Measurements from ENCODE around the gene B3GLCT.

The B3GLCT gene

DNA sequence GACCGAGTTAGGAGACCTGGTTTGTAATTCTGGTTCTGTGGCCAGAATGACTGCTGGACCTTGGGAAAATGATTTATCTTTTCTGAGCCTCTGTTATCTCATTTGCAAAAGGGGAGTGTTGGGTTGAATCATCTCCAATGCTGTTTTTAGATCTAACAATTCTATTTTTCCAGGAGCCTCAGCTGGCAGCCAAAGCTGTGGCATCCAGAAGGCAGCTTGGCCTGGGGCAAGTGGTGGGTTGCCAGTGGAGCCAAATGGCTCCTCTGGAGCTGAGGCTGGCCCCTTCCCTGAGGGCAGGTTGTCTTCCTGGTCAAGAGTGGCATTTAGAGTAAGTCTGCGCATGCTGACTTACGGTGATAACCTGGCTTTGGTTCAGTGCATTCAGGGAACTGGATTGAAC is 21.3 kb downstream of the B3GLCT start:
- in situ Hi-C loops (cut with HindIII; ENCODE audit: low sequenced_read_pairs), result no loop called here

DNA sequence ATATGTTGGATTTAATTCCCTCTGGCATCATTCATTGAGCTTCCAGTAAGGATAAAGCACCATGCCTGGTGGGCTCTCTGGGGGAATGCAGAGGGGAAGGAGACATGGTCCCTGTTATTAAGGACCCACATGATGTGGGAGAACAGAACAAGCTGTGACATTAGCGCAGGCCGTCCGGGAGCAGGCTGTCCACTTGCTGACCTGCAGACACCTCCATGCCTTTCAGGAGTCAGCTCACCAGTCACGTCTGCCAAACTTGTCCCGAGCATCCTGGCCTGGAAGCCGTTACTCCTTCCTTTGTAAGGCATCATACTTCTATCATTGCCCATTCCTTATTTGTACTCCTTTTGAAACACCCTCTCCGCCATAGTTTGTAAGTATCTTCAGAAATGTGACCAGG is 23.4 kb downstream of the B3GLCT start:
- in situ Hi-C loops (cut with HindIII; ENCODE audit: low sequenced_read_pairs), result no loop called here

DNA sequence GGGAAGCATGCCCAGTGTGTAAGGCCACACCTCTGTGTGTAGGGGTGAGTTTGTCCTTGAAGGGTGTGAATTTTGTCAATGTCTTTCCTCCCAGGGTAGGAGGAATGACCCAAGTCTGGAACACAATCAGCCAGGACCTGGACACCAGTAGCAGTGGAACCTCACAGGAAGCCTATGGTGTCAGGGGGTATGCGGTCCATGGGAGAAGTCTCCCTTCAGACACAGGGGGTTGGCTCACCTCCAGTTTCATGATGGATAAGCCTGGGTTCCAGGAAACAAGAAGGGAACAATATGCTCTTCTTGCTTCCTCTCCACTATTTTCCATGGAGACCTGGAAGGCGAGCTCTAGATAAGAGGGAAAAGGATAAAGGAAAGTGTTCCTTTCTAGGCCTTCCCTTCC is 23.9 kb downstream of the B3GLCT start:
- in situ Hi-C loops (cut with HindIII; ENCODE audit: low sequenced_read_pairs), result no loop called here

DNA sequence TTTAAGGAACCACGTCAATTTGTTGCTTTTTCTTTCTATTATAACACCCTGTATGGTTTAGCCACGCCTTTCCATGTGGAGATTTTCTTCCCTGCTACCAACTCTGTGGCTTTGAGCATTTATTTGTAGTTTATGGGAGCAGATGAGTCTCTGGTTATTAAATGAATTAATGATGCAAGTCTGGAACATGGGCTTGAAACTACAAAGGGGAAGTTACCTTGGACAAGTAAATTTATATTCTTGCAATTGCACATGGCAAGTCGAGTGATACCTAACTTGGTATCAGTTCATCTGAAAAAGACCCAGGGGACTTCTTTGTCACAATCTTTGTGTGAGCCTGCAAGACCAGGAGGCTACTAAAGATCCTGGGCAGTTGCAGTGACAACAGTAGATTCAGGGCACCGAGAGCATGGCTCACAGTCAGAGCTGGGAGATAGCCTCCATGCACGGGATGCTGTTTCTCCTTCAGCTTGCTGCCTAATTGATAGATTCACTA is 24.4 kb downstream of the B3GLCT start:
- in situ Hi-C loops (cut with HindIII; ENCODE audit: low sequenced_read_pairs), result no loop called here

DNA sequence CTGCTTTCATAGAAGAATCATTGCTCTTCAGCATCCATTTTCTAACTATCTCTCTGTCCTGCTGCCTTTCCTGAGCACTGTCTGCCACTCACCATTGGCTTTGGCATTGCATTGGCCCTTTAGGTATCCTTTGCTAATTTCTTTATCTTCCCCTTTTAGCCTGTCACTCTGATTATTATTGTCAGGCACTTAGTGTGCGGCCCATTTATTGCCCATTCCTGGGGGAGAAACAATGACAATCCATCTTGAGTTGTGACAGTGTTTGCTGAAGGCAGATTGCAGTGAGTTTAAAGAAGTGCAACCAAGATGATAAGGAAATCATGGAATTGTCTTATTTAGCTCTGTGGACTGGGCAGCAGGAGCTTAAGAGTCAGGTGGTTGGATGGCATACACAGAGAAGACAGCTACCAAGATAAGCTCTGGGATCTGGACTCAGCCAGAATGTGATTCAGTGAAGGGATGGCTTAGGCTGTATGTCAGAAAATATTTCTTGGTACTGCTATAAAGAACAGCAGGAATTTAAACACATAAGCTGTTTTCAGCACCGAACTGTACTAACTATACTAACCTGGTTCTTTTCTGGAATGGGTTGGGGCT is 25.3 kb downstream of the B3GLCT start:
- in situ Hi-C loops (cut with HindIII; ENCODE audit: low sequenced_read_pairs), result loop anchor here (25.0 kb wide), 1 partner anchor 212 kb away; no protein-coding TSS in a partner anchor

DNA sequence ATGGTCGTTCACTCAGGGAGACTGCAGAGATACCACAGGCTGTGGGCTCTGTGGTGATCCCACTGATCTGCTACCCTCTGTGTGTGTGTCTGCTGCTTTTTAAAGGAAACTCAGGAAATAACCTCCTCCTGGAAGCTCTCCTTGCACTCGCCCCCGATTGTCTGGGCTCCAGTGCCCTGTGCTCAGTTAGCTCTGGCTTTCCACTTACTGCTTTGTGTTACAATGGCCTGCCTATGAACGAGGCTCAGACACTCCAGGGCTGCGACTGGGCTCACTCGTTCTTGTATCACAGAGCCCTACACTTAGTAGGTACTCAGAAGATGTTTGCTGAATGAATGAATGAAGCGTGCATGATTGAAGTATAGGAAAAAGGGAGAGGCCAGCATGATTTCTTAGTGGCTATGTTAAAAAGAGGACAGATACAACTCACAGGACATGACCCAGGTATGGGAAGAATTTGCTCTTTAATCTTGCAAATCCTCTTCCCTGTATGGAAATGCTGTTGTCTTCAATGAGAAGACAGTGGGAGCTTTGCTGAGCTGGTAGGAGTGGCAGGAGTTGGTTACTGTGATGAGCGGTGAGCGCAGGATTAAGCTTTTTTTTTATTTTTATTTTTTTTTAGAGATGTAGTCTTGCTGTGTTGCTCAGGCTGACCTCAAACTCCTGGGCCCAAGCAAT is 26.4 kb downstream of the B3GLCT start:
- in situ Hi-C loops (cut with HindIII; ENCODE audit: low sequenced_read_pairs), result loop anchor here (25.0 kb wide), 1 partner anchor 211 kb away; no protein-coding TSS in a partner anchor

DNA sequence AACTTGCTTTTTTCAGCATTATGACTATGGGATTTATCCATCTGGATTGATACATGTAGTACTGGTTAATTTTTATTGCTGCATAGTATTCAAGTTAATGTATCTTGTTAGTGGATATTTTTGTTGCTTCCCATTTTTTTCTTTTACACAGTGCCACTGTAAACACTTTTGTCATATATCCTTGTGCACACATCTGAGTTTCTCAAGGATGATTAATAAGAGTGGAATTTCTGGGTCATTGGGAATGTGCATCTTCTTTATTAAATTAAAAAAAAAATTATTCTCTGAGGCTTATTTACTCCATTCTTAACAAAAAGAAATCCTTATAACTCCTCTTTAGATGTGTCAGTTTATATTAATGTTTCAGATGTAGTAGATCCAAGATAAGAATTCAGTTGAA is 27.3 kb downstream of the B3GLCT start:
- in situ Hi-C loops (cut with HindIII; ENCODE audit: low sequenced_read_pairs), result loop anchor here (25.0 kb wide), 1 partner anchor 210 kb away; no protein-coding TSS in a partner anchor

DNA sequence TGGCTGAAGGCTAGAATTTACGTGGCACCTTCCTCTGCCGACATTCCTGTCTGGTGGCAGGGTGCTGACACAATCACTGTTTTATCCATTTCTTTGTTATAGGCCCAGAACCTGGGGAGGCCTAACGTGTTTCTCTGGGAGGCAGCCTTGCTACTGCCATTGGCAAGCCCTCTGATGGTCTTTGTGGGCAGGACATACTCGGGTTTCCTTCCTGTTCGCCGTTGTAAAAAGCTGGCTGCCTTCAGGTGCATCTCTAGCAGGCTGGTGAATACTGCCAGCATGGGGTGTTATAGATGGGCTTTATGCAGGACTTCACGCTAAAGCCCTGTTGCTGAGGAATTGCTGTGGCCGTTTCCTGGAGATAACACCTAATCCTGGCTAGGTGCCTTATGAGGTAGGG is 28.1 kb downstream of the B3GLCT start:
- in situ Hi-C loops (cut with HindIII; ENCODE audit: low sequenced_read_pairs), result loop anchor here (25.0 kb wide), 1 partner anchor 209 kb away; no protein-coding TSS in a partner anchor

DNA sequence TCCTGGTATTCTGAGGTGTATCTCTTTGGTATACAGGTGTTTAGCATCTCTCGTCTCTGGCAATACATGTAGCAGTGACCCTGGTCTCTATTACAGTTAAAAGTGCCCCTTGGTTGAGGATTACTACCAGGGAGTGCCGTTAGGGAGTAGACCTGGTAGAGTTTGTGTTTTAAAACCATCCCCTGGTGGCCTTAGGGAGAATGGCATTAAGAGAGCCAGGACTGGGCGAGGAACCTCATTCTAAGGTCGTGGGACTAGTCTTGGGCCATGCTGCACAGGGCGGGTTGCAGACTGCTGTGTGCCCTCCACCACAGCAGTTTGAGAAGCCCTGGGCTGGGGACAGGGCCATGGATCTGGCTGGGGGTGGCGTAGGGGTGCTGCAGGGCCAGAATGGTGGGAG is 35.0 kb downstream of the B3GLCT start:
- in situ Hi-C loops (cut with HindIII; ENCODE audit: low sequenced_read_pairs), result loop anchor here (5.0 to 25.0 kb wide), 2 partner anchors 63 to 203 kb away; no protein-coding TSS in a partner anchor

DNA sequence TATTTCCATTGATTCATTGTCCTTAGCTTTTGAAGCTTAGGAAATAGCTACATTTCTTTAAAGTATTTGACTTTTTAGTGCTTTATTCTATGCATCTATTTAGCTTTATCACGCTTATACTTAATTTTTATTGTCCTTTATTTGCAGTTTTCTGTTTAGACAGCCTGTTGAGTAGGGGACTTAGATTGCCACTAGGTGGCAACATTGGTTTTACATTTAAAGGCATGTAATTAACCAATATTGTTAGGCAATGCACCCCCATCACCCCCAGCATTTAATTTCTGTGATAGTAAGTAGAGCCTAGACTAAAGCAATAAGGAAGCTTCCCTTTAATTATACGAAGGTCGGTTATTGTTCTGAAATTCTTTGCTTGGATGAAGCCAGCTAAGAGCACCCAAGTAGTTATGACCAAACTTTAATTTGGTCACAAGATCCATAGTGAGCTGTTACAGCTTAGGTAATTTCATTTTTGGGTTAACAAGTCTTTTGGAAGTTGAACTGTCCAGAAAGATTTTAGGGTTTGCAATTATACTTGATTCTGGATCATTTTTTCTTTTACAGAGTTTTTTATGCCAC is 36.5 kb downstream of the B3GLCT start:
- in situ Hi-C loops (cut with HindIII; ENCODE audit: low sequenced_read_pairs), result loop anchor here (5.0 to 25.0 kb wide), 2 partner anchors 61 to 201 kb away; no protein-coding TSS in a partner anchor

DNA sequence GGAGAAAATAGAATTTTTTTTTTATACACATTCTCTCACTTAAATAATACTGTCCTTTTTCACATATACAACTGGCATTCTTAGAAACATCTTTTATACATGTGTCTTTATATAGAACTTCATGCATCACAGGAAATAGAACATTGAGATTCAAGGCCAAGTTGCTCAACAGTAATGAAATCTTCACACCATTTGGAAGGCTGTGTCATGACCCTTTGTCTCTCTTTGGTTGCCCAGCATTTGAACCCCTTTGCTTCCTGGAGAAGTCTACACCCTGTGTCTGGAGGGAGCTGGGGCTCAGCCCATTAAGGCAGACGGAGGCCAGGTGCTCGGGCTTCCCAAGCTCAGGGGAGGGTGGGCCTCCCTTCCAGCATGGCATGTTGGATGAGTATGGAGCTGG is 41.1 kb downstream of the B3GLCT start:
- in situ Hi-C loops (cut with HindIII; ENCODE audit: low sequenced_read_pairs), result loop anchor here (25.0 kb wide), 1 partner anchor 196 kb away; no protein-coding TSS in a partner anchor

DNA sequence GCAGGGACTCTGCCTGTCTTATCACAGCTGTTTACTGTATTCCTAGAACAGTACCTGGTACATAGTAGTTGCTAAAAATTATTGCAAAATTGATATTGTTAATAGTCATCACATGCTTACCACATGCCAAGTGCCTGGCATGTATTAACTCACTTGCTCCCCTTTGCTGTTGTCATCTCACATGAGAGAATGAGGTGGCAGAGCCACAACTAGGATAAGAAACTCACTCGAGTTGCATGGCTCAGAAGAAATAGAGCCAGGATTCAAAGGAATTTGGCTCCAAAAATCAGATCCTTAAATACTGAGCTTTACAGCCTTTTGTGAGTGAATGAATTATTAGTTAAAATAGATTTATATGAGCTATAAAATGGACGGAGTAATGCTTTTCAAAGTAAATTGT is 42.6 kb downstream of the B3GLCT start:
- in situ Hi-C loops (cut with HindIII; ENCODE audit: low sequenced_read_pairs), result loop anchor here (25.0 kb wide), 1 partner anchor 195 kb away; no protein-coding TSS in a partner anchor

DNA sequence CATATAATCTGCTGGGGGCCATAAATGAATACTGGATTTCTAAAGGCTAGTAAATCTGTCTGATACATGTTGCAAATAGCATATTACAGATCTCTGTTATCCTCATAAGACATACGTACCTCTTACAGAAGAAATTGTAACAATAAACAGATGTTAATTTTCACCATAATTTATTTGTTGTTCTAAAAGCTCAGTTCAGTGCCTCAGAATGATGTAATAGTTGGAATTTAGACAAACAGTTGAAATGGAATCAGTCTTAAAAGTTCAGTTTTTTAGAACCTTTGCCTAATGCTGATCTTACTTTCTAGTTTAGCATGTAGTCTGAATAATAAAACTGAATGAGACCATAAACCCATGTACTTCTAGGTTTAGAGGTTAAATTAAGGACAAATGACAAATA is 43.1 kb downstream of the B3GLCT start:
- in situ Hi-C loops (cut with HindIII; ENCODE audit: low sequenced_read_pairs), result loop anchor here (25.0 kb wide), 1 partner anchor 194 kb away; no protein-coding TSS in a partner anchor

DNA sequence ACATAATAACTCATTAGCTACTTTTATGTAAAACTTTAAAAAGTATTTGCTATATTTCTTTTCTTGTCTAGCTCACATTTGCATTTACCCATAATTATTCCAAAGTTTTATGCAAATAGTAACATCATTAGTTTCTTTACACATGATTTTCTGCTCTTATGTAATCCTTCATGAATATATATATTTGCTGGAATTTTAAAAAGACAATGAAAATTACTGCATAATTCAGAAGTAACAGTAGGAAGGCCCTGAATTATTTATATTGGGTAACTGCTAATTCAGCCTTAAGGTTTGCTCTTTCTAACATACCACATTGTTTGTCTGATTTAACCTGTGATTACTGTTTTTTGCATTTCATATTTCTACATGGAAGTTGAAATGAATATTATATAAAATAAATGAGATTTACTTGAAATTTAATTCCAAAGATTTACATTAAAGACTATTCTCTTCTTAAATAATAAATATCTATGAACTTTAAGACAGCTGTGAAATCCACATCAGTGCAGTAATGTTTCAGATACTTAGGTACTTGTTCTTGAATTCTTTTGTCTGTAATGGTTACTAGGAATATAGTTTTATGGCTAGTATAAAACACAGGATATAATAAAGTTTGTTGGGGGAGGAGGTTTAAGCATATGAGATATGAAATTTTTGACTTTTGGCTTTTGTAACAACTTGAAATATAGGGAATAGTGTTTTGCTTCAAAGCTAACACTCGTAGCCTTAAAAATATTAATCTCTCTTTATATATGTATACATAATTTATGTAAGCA is 46.0 kb downstream of the B3GLCT start:
- in situ Hi-C loops (cut with HindIII; ENCODE audit: low sequenced_read_pairs), result loop anchor here (25.0 kb wide), 1 partner anchor 192 kb away; no protein-coding TSS in a partner anchor

DNA sequence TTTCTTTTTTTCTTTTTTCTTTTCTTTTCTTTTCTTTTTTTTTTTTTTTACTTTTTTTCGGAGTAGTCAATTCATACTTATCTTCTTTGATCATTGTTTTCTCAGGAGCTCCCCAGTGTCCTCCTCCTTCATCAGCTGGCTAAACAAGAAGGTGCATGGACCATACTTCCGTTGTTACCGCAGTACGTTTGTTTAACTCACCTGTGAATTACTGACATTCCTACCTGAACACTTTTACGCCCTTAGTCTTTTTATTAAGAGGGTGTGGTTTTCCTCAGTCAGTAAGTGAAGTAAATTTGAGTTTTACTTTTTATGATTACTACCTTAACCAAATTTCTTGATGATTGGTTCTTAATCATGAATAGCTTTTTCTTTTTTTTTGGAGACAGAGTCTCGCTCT is 47.1 kb downstream of the B3GLCT start:
- in situ Hi-C loops (cut with HindIII; ENCODE audit: low sequenced_read_pairs), result loop anchor here (25.0 kb wide), 1 partner anchor 190 kb away; no protein-coding TSS in a partner anchor

DNA sequence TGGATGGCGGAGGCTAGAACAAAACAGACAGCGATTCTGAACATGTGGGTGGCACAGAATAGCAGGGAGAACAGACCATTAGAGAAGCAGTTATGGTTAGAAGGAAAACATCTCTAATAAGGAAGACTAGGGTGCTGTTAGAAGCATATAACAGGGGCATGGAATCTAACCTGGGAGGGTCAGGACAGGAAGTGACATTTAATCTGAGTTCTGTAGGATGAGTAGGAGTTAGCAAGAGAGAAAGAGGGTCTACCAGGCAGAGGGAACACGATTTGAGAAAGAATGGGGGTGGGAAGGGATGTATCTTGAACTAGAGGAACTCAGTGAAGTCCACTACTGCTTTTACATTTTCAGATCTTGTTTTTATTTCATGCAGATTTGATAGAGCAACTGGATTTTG is 48.6 kb downstream of the B3GLCT start:
- in situ Hi-C loops (cut with HindIII; ENCODE audit: low sequenced_read_pairs), result loop anchor here (25.0 kb wide), 1 partner anchor 189 kb away; no protein-coding TSS in a partner anchor

DNA sequence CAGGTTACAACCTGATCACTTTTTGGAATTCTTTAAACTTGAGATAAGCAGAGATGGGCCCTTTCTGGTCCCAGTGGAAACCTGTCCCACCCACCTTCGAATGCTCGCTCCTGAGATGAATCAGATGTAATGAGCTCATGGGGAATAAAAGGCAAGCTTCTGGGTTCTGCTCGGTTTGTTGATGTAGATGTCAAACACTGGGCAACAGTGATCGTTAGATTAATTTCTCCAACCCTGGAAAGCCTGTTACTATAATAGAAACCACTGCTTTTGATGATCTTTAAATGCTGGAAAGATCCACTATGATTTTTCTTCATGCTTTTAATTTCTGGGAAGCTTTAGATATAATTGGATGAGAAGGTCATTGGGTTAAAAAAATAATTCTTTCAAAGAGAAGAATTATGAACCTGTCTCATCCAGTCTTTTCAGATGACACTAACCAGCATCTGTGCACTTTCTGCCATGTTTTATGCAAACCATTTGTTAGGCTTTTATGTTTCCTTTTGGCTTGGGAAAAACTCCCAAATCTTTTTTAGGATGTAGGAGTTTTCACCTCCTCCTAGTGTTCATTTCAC is 49.3 kb downstream of the B3GLCT start:
- in situ Hi-C loops (cut with HindIII; ENCODE audit: low sequenced_read_pairs), result loop anchor here (25.0 kb wide), 1 partner anchor 188 kb away; no protein-coding TSS in a partner anchor

DNA sequence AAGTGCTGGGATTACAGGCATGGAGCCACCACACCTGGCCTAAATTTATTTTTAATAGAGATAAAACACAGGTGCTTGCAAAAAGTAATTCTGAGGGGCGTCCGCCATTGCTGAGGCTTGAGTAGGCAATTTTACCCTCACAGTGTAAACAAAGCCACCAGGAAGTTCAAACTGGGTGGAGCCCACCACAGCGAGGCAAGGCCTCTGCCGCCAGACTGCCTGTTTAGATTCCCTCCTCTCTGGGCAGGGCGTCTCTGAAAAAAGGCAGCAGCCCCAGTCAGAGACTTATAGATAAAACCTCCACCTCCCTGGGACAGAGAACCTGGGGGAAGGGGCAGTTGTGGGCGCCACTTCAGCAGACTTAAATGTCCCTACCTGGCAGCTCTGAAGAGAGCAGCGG is 50.7 kb downstream of the B3GLCT start:
- in situ Hi-C loops (cut with HindIII; ENCODE audit: low sequenced_read_pairs), result no loop called here

DNA sequence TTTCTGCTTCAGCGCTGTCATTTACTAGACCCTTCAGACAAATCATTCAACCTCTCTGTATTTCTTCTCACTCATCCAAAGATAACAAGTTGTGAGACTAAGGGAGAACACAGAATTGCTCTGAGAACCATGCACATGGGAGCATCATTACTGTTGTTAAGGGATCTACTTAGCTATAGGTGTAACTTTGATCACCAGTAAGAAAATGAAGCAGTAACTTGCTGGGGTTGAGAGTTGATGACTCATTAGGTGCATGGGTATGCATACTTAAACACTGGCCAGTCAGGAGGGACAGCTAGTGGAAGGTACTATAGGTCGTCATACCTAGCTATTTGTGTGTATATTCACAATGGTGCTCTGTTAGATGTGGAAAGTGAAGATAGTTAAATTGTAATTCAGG is 61.5 kb downstream of the B3GLCT start:
- in situ Hi-C loops (cut with HindIII; ENCODE audit: low sequenced_read_pairs), result no loop called here

DNA sequence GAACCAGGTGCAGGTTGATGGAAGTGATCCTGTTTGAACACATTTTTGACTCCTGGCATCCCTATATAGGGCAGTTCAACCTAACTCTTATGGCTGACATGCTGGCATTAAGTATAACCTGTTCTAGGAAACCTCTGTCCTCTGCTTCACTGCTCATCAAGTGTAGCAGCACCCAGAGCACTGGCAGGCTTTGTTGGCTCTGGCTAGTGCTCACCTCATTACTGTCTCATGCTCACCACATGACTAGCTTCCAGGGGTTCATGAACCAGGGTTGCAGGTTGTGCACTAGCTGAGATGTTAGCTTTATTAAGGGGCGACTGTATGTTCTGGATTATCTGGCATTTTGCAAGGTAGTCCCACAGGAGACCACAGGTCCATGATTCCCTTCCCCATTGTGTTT is 63.6 kb downstream of the B3GLCT start:
- in situ Hi-C loops (cut with HindIII; ENCODE audit: low sequenced_read_pairs), result no loop called here
